RWPE2 (cell line): ENCODE measurements around the gene MSL1.

Experiments used
- ATAC-seq: fragments of 200-7000 bp; cut with Tn5 transposase; 3 replicates; pipeline ENCODE4 v1.9.1; 2021; ENCODE audit warnings: low read depth
- DNase-seq: peaks from one replicate; pipeline ENCODE4 v3.0.0-alpha.2; 2020; ENCODE audit warnings: low spot score
- H3K27ac ChIP-seq: fragments of 450-650 bp; 2 replicates; pipeline ENCODE4 v1.5.1; 2017; ENCODE audit warnings: mild to moderate bottlenecking; ENCODE audit not compliant: poor library complexity, severe bottlenecking
- H3K27me3 ChIP-seq: fragments of 250-450 bp; sonication (Bioruptor Pico); 2 replicates; pipeline ENCODE4 v1.5.1; 2021; ENCODE audit warnings: mild to moderate bottlenecking, moderate library complexity; ENCODE audit not compliant: insufficient read depth, poor library complexity, severe bottlenecking
- H3K36me3 ChIP-seq: fragments of 250-450 bp; sonication (Bioruptor Pico); 2 replicates; pipeline ENCODE4 v1.5.1; 2020; ENCODE audit warnings: low read depth, mild to moderate bottlenecking, moderate library complexity
- H3K4me1 ChIP-seq: fragments of 250-450 bp; sonication (Bioruptor Pico); 2 replicates; pipeline ENCODE4 v1.5.1; 2021; ENCODE audit warnings: mild to moderate bottlenecking, moderate library complexity; ENCODE audit not compliant: insufficient read depth, poor library complexity, severe bottlenecking
- H3K4me3 ChIP-seq: fragments of 250-450 bp; sonication (Bioruptor Pico); 2 replicates; pipeline ENCODE4 v1.5.1; 2021; ENCODE audit warnings: mild to moderate bottlenecking, moderate library complexity; ENCODE audit not compliant: severe bottlenecking
- H3K9me3 ChIP-seq: fragments of 250-450 bp; sonication (Bioruptor Pico); 2 replicates; pipeline ENCODE4 v1.5.1; 2021; ENCODE audit warnings: mild to moderate bottlenecking, moderate library complexity; ENCODE audit not compliant: severe bottlenecking
- TF ChIP-seq, protein P1 (sequence below): fragments of 450-650 bp; IDR thresholded peaks from one replicate; pipeline ENCODE4 v1.5.1; 2017; ENCODE audit warnings: mild to moderate bottlenecking, moderate library complexity; ENCODE audit not compliant: poor library complexity, severe bottlenecking

The MSL1 gene

DNA sequence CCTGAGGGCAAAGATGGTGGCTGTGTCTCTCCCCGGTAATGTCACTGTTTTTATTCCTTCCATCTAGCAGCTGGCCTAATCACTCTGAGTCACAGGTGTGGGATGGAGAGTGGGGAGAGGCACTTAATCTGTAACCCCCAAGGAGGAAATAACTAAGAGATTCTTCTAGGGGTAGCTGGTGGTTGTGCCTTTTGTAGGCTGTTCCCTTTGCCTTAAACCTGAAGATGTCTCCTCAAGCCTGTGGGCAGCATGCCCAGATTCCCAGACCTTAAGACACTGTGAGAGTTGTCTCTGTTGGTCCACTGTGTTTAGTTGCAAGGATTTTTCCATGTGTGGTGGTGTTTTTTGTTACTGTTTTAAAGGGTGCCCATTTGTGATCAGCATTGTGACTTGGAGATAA, 50.0 kb downstream of the MSL1 start:
- ATAC-seq: no peak
- H3K27me3 ChIP-seq: no peaks in the 10 kb centered on the region
- peaks cover 13% of the 10 kb centered on the region for H3K4me1 ChIP-seq
- H3K9me3 ChIP-seq: no peaks in the 10 kb centered on the region
- H3K36me3 ChIP-seq: peaks cover 54% of the 10 kb centered on the region
- no peak for DNase-seq
- H3K27ac ChIP-seq: no peak overlapping the region
- H3K4me3 ChIP-seq: no peak overlapping the region
- TF ChIP-seq, protein P1, sequence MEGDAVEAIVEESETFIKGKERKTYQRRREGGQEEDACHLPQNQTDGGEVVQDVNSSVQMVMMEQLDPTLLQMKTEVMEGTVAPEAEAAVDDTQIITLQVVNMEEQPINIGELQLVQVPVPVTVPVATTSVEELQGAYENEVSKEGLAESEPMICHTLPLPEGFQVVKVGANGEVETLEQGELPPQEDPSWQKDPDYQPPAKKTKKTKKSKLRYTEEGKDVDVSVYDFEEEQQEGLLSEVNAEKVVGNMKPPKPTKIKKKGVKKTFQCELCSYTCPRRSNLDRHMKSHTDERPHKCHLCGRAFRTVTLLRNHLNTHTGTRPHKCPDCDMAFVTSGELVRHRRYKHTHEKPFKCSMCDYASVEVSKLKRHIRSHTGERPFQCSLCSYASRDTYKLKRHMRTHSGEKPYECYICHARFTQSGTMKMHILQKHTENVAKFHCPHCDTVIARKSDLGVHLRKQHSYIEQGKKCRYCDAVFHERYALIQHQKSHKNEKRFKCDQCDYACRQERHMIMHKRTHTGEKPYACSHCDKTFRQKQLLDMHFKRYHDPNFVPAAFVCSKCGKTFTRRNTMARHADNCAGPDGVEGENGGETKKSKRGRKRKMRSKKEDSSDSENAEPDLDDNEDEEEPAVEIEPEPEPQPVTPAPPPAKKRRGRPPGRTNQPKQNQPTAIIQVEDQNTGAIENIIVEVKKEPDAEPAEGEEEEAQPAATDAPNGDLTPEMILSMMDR: no peak

DNA sequence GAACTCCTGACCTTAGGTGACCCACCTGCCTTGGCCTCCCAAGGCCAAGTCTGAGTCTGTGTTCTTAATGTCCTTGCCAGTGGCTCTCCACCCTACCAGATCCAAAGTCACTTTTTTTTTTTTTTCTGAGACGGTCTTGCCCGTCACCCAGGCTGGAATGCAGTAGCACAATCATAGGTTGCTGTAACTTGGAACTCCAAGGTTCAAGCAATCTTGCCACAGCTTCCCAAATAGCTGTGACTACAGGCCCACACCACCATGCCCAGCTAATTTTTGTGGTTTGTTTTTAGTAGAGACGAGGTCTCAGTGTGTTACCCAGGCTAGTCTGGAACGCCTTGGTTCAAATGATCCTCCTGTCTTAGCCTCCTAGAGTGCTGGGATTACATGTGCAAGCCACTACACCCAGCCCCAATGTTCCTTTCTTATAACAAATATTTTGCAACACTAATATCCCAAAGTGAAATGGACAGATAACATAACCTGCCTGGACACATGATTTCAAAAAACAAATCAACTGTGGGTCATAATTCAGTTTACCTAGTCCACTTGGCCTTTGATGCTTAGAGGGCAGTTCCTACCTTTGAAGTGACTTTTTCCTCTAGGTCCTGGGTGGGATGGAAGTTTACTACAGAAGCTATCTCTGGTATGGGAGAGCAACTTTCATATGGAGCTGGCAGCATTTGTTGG, 51.5 kb downstream of the MSL1 start:
- no peak for ATAC-seq
- TF ChIP-seq, protein P1: no peak

DNA sequence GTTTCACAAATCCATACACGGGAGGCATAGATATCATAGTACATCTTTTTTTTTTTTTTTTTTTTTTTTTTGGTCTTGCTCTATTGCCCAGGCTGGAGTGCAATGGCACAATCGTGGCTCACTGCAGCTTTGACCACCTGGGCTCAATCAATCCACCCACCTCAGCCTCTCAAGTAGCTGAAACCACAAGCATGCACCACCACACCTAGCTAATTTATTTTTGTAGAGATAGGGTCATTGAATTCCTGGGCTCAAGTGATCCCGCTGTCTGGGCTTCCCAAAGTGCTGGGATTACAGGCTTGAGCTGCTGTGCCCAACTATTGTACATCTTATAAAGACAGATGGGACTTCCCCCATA, 52.0 kb downstream of the MSL1 start:
- peaks cover 36% of the 10 kb centered on the region for H3K36me3 ChIP-seq
- no peak overlapping the region for H3K4me3 ChIP-seq
- TF ChIP-seq, protein P1: no peak
- no peak overlapping the region for H3K27ac ChIP-seq
- DNase-seq: no peak
- no peaks in the 10 kb centered on the region for H3K9me3 ChIP-seq
- ATAC-seq: no peak
- H3K27me3 ChIP-seq: no peaks in the 10 kb centered on the region
- peaks cover 17% of the 10 kb centered on the region for H3K4me1 ChIP-seq

More for the DNA sequence above, 51.5 kb downstream of the MSL1 start:
- Histone ChIP-seq H3K36me3 (peaks cover 41% of the 10 kb centered on the region), H3K9me3 (no peaks in the 10 kb centered on the region), H3K4me1 (peaks cover 17% of the 10 kb centered on the region), H3K4me3 (no peak overlapping the region), H3K27ac (no peak overlapping the region), H3K27me3 (no peaks in the 10 kb centered on the region)
- DNase-seq: no peak

DNA sequence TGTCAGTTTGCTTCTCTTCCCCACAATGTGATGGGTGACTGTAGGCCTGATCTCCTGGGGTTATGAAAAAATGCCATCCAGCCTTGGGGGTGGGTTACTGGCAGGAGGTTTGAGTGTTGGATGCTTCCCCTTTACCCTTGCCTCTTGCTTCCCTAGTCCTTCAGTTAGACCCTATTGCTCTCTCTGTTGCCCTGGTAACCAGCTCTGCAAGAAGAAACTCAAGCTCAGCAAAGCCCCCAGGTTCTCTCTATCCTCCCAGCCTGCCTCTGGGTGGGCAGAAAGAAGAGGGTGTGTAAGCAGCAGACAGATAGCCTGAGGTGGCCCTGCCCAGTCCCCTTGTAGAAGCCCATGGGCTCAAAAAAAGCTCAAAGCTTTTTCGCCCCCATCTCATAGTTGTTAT, 52.7 kb downstream of the MSL1 start:
- TF ChIP-seq, protein P1: no peak
- Histone ChIP-seq H3K9me3 (no peaks in the 10 kb centered on the region), H3K27ac (no peak overlapping the region), H3K4me1 (peaks cover 18% of the 10 kb centered on the region), H3K36me3 (peaks cover 29% of the 10 kb centered on the region), H3K4me3 (no peak overlapping the region), H3K27me3 (no peaks in the 10 kb centered on the region)
- no peak for ATAC-seq
- no peak for DNase-seq
